ENCODE data around the gene SNX33.
"Not testable (repeated sequence)": the region's sequence is repeated elsewhere in the genome, so short reads cannot be mapped to it uniquely, and the experiment has no call there.

DNA sequence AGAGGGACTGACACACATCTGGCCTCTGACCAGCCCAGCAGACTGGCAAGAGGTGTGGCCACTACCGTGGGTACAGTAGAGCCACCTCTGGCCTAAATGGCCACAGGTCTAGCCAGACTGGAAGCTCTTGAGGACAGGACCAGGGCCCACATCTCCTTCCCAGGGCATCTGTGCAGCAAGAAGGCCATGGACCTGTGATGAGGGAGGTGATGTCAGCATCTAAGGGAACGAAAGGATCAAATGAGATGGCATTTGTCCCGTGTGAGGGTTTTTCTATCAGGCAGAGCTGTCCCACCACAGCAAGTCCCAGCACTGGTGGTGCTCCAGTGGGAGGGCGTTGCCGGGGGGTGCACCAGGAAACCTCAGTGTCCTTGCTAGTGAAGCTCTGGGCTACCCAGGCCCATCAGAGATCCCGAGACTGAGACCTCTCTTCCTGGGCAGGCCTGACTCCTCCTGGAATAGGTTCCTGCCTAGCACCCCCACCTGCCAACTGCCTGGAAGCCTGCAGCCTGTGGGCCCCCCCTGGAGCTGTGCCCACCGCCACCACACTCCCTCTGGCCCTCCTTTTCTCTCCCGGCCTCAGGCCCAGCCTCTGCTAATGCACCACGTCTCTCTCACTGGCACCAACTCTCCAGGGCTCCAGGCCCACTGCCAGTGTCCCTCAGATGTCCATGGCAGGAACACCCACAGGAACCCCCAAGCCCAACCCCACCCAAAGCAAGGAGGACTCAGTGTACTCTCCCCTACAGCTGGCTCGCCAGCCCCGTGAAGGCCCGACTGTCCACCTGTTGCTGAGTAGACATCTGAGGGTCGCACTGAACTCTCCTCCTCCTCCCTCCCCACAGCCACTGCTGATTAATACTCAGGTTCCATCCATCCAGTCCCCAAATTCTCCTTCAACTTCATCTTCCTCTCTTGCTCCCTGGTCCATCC is 53.6 kb downstream of the SNX33 start:
- TF ChIP-seq, protein P1, sequence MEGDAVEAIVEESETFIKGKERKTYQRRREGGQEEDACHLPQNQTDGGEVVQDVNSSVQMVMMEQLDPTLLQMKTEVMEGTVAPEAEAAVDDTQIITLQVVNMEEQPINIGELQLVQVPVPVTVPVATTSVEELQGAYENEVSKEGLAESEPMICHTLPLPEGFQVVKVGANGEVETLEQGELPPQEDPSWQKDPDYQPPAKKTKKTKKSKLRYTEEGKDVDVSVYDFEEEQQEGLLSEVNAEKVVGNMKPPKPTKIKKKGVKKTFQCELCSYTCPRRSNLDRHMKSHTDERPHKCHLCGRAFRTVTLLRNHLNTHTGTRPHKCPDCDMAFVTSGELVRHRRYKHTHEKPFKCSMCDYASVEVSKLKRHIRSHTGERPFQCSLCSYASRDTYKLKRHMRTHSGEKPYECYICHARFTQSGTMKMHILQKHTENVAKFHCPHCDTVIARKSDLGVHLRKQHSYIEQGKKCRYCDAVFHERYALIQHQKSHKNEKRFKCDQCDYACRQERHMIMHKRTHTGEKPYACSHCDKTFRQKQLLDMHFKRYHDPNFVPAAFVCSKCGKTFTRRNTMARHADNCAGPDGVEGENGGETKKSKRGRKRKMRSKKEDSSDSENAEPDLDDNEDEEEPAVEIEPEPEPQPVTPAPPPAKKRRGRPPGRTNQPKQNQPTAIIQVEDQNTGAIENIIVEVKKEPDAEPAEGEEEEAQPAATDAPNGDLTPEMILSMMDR (IDR thresholded peaks at IDR 0.05) = not testable (repeated sequence)
- not testable (repeated sequence) for TF ChIP-seq POLR2A (IDR thresholded peaks at IDR 0.05)

Data from heart left ventricle (tissue), 13 donors.